K562 (cell line): ENCODE measurements around the gene PTPN14. TPM values are rescaled to one million over a fixed set of nuclear protein-coding genes. Genes with fewer than 3 reads are reported as not detected.

Experiments used
- ATAC-seq: fragments of 200-7000 bp; cut with Tn5 transposase; 3 replicates; pipeline ENCODE4 v1.9.1; 2020; ENCODE audit warnings: moderate library complexity
- BruUV-seq: library from RNA; stranded (reverse); fragments of 400-500 nt; replicated peaks from 2 replicates; lab custom pipeline; 2021; lab: Mats Ljungman, UMichigan
- CTCF ChIA-PET: fragments of 300-600 bp; formaldehyde crosslinking; extraction: SDS; loops from one replicate; lab custom pipeline; 2021; ENCODE audit warnings: low intra/inter-chr PET ratio; lab: Yijun Ruan, JAX
- POLR2A ChIA-PET: fragments of 300-600, 350-650 bp; sonication (Branson Sonifier 250); formaldehyde crosslinking; extraction: SDS; loops from one replicate; lab custom pipeline; 2021; ENCODE audit warnings: antibody characterized with exemption, inconsistent platforms; lab: Yijun Ruan, JAX
- DNase-seq, 4 experiments: peaks; one replicate each; pipeline versions ENCODE4 v3.0.0 to v3.0.0-alpha.2; 2011 to 2018; ENCODE audit warnings: low spot score in 3 of 4, mixed read lengths in 3 of 4; ENCODE audit errors: extremely low read depth in 1 of 4
- FAIRE-seq: peaks from 2 replicates; lab custom pipeline; 2011; peaks lifted over from hg19 to GRCh38; lab: Jason Lieb, UNC
- H2AFZ ChIP-seq: 2 replicates; pipeline ENCODE4 v1.6.0; 2011; ENCODE audit warnings: low read depth, low read length, control low read depth, inconsistent platforms
- H3K27ac ChIP-seq: fragments of 200-600 bp; 3 replicates; pipeline ENCODE4 v1.8.0; 2011; ENCODE audit warnings: low read depth, mild to moderate bottlenecking, control low read depth, inconsistent platforms, low read length, moderate library complexity, mixed read lengths; ENCODE audit errors: extremely low read depth
- H3K27me3 ChIP-seq, 2 experiments: fragments of 300-600 bp in 1 of 2; 2 replicates in 1 of 2; 3 replicates in 1 of 2; pipeline versions ENCODE4 v1.6.0 to v1.8.0; 2011; ENCODE audit warnings: inconsistent platforms in 2 of 2, low read length in 2 of 2, mild to moderate bottlenecking in 1 of 2, mixed read lengths in 1 of 2, moderate library complexity in 1 of 2; ENCODE audit not compliant: control insufficient read depth in 2 of 2, insufficient read depth in 2 of 2
- H3K36me3 ChIP-seq: fragments of 300-600 bp; 3 replicates; pipeline ENCODE4 v1.8.0; 2011; ENCODE audit warnings: mild to moderate bottlenecking, low read length, inconsistent platforms; ENCODE audit not compliant: control insufficient read depth, insufficient read depth
- H3K4me1 ChIP-seq, 2 experiments: fragments of 200-600 bp in 1 of 2; replicated peaks in 1 of 2; 2 replicates in 1 of 2; 3 replicates in 1 of 2; pipeline versions ENCODE4 v1.5.1 to v1.8.0; 2011; ENCODE audit warnings: inconsistent platforms in 2 of 2, low read length in 2 of 2, mild to moderate bottlenecking in 1 of 2, mixed read lengths in 1 of 2, moderate library complexity in 1 of 2; ENCODE audit not compliant: control insufficient read depth in 2 of 2, insufficient read depth in 2 of 2
- H3K4me2 ChIP-seq: 2 replicates; pipeline ENCODE4 v1.6.1; 2011; ENCODE audit warnings: low read length, control low read depth, inconsistent platforms, mixed read lengths; ENCODE audit not compliant: insufficient read depth
- H3K4me3 ChIP-seq: fragments of 200-600 bp; sonication (generic), shearing (Covaris generic); 2 replicates; pipeline ENCODE4 v1.5.1; 2016; ENCODE audit warnings: control low read depth, inconsistent platforms
- H3K79me2 ChIP-seq: fragments of 200-600 bp; 3 replicates; pipeline ENCODE4 v1.8.0; 2011; ENCODE audit warnings: low read length, inconsistent platforms; ENCODE audit not compliant: control insufficient read depth, insufficient read depth
- H3K9ac ChIP-seq, 2 experiments: 2 replicates each; pipeline versions ENCODE4 v1.6.0 to v1.6.1; 2011; ENCODE audit warnings: low read depth in 2 of 2, low read length in 2 of 2, control low read depth in 1 of 2, inconsistent platforms in 1 of 2, mild to moderate bottlenecking in 1 of 2, mixed read lengths in 1 of 2; ENCODE audit not compliant: insufficient read depth in 1 of 2
- H3K9me1 ChIP-seq: one replicate; pipeline ENCODE4 v1.6.0; 2011; ENCODE audit warnings: inconsistent platforms, mild to moderate bottlenecking, low read length, moderate library complexity; ENCODE audit not compliant: control insufficient read depth, insufficient read depth
- H3K9me3 ChIP-seq: replicated peaks from 2 replicates; pipeline ENCODE4 v1.5.1; 2011; ENCODE audit warnings: low read depth, low read length, inconsistent platforms; ENCODE audit not compliant: control insufficient read depth, insufficient read depth
- H4K20me1 ChIP-seq: replicated peaks from 2 replicates; pipeline ENCODE4 v1.6.1; 2011; ENCODE audit warnings: low read length, inconsistent platforms, mixed read lengths; ENCODE audit not compliant: control insufficient read depth, insufficient read depth
- GATA2 ChIP-seq: sonication (generic); formaldehyde crosslinking; IDR thresholded peaks from 2 replicates; pipeline ENCODE4 v1.4.0; 2020; ENCODE audit warnings: mild to moderate bottlenecking, missing genetic modification reagents
- HNRNPUL1 ChIP-seq: fragments of 200-400 bp; formaldehyde crosslinking; IDR thresholded peaks from 2 replicates; pipeline ENCODE4 v1.6.1; 2017; ENCODE audit warnings: low read length
- KAT7 ChIP-seq: sonication (generic); formaldehyde crosslinking; IDR thresholded peaks from 2 replicates; pipeline ENCODE4 v1.8.0; 2022; ENCODE audit warnings: missing genetic modification reagents, mild to moderate bottlenecking, borderline replicate concordance
- MAFK ChIP-seq: IDR thresholded peaks from 2 replicates; pipeline ENCODE4 v1.6.1; 2011; ENCODE audit warnings: low read length, improper control_type of control experiment
- MCM2 ChIP-seq: fragments of 450-650 bp; IDR thresholded peaks from 2 replicates; pipeline ENCODE4 v1.6.1; 2017; ENCODE audit warnings: low read depth, mild to moderate bottlenecking
- MCM5 ChIP-seq: fragments of 450-650 bp; IDR thresholded peaks from 2 replicates; pipeline ENCODE4 v1.6.1; 2016; ENCODE audit warnings: low read depth
- NONO ChIP-seq, 2 experiments: fragments of 200-400 bp in 1 of 2; fragments of 450-650 bp in 1 of 2; formaldehyde crosslinking in 1 of 2; IDR thresholded peaks; 2 replicates each; pipeline ENCODE4 v1.6.1; 2017; ENCODE audit warnings: low read depth in 2 of 2, mild to moderate bottlenecking in 2 of 2, moderate library complexity in 2 of 2, low read length in 1 of 2
- NR2C1 ChIP-seq, 2 experiments: fragments of 450-650 bp; IDR thresholded peaks; 2 replicates each; pipeline ENCODE4 v1.6.1; 2017; ENCODE audit warnings: mild to moderate bottlenecking in 2 of 2, antibody characterized with exemption in 1 of 2, inconsistent platforms in 1 of 2, missing compliant biosample characterization in 1 of 2, missing genetic modification characterization in 1 of 2
- PTBP1 ChIP-seq: fragments of 200-400 bp; formaldehyde crosslinking; IDR thresholded peaks from 2 replicates; pipeline ENCODE4 v1.6.1; 2017; ENCODE audit warnings: low read depth, low read length
- RBM15 ChIP-seq: fragments of 200-400 bp; formaldehyde crosslinking; IDR thresholded peaks from 2 replicates; pipeline ENCODE4 v1.6.1; 2018; ENCODE audit warnings: mild to moderate bottlenecking, low read length, moderate library complexity; ENCODE audit not compliant: insufficient read depth
- RHOXF2B ChIP-seq: fragments of 250-450 bp; sonication (Bioruptor Pico); conservative IDR thresholded peaks from 2 replicates; pipeline ENCODE4 v1.5.1; 2021
- SIRT6 ChIP-seq: IDR thresholded peaks from one replicate; pipeline ENCODE4 v1.6.1; 2012; ENCODE audit warnings: low read depth, mild to moderate bottlenecking, control low read depth, inconsistent platforms, low read length, moderate library complexity
- XRCC5 ChIP-seq: fragments of 200-400 bp; formaldehyde crosslinking; IDR thresholded peaks from 2 replicates; pipeline ENCODE4 v1.6.1; 2017; ENCODE audit warnings: low read depth, mild to moderate bottlenecking, low read length
- ZBTB8A ChIP-seq: fragments of 450-650 bp; IDR thresholded peaks from 2 replicates; pipeline ENCODE4 v1.6.1; 2018; ENCODE audit warnings: mild to moderate bottlenecking, moderate library complexity; ENCODE audit not compliant: partially characterized antibody
- ZNF217 ChIP-seq: sonication (generic); formaldehyde crosslinking; IDR thresholded peaks from 2 replicates; pipeline ENCODE4 v1.8.0; 2022; ENCODE audit warnings: mild to moderate bottlenecking, missing genetic modification reagents
- ZNF23 ChIP-seq: fragments of 250-450 bp; sonication (Bioruptor Pico); IDR thresholded peaks from 2 replicates; pipeline ENCODE4 v1.4.0; 2020; ENCODE audit warnings: mild to moderate bottlenecking
- ZNF431 ChIP-seq: sonication (generic); formaldehyde crosslinking; IDR thresholded peaks from 2 replicates; pipeline ENCODE4 v1.8.0; 2022; ENCODE audit warnings: mild to moderate bottlenecking, missing genetic modification reagents
- WGBS: fragments of 100-300 bp; shearing (Covaris generic); methylation state at CpG from one replicate; pipeline ENCODE4 v1.1.6; 2016; ENCODE audit warnings: low coverage, mixed read lengths; ENCODE audit not compliant: insufficient coverage; ENCODE audit errors: missing lambda C conversion rate; 5-methylcytosine and 5-hydroxymethylcytosine counted together
- in situ Hi-C: fragments of 300-500 bp; cut with MboI; formaldehyde crosslinking; loops from 4 replicates; pipeline ENCODE4 v1.15.0; 2018; ENCODE audit warnings: inconsistent platforms, mixed read lengths
- intact Hi-C: fragments of 100-400 bp; cut with micrococcal nuclease; formaldehyde crosslinking; loops from 2 replicates; pipeline ENCODE4 v1.14.2; 2022
- polyA plus RNA-seq, 8 experiments: library from polyadenylated mRNA; depleted of rRNA in 4 of 8; stranded (reverse) in 5 of 8; unstranded in 3 of 8; fragments of >200 nt; fragmentation: Nextera tagmentation in 2 of 8; fragmentation: Illumina TruSeq in 1 of 8; extraction: Ambion mirVana in 2 of 8; extraction: Trizol in 1 of 8; gene quantifications; 2 replicates each; pipeline versions ENCODE4 v1.2.1 to v1.2.3, GENCODE V29; 2011 to 2014; ENCODE audit warnings: inconsistent platforms in 1 of 8, missing spikeins in 1 of 8
- total RNA-seq, 7 experiments: library from RNA; depleted of rRNA in 6 of 7; stranded (reverse); fragments of >200 nt in 6 of 7; fragmentation: Illumina TruSeq in 2 of 7; extraction: Trizol in 2 of 7; gene quantifications; 2 replicates each; pipeline versions ENCODE4 v1.2.1 to v1.2.3, GENCODE V29; 2011 to 2021; ENCODE audit warnings: low replicate concordance in 1 of 7
- TF ChIP-seq, protein P1 (sequence below): sonication (generic); formaldehyde crosslinking; IDR thresholded peaks from 2 replicates; pipeline ENCODE4 v1.8.1; 2023; ENCODE audit warnings: mild to moderate bottlenecking, missing genetic modification reagents
- TF ChIP-seq, protein P2 (sequence below): IDR thresholded peaks from 2 replicates; pipeline ENCODE4 v1.6.1; 2011; ENCODE audit warnings: borderline replicate concordance, low read depth, mild to moderate bottlenecking, moderate library complexity, low read length; ENCODE audit not compliant: insufficient read depth, poor library complexity, severe bottlenecking

PTPN14 gene
- total and polyA plus RNA-seq, 9 of the 15 experiments (the other 6 are each of a cell fraction or from before 2014, with no cell fraction given), result 0.01 to 0.29 (median 0.04) TPM; not detected in 6

GRCh38 chr1:214476986-214477870 lies 74.2 kb downstream of the PTPN14 start:
- in situ Hi-C loops (no loop called here), intact Hi-C loops (no loop called here)
- ATAC-seq (no peak), FAIRE-seq (no peak), DNase-seq (no peak)
- H3K27ac ChIP-seq, result no peak overlapping the region
- WGBS, result 0% methylated on average over 7 of the region's 7 CpGs
- no peaks in the 10 kb centered on the region for H3K4me1 ChIP-seq
- no peaks in the 10 kb centered on the region; the same call in 1 of the 2 replicates for H4K20me1 ChIP-seq
- BruUV-seq, result no TSS peak
- no peaks in the 10 kb centered on the region for H3K27me3 ChIP-seq
- no peak overlapping the region for H3K4me3 ChIP-seq
- no peak overlapping the region for H3K9ac ChIP-seq
- H3K9me3 ChIP-seq, result no peaks in the 10 kb centered on the region
- no peak overlapping the region for H3K4me2 ChIP-seq
- no peaks in the 10 kb centered on the region for H3K79me2 ChIP-seq
- no peaks in the 10 kb centered on the region for H3K9me1 ChIP-seq
- ChIA-PET CTCF (no interaction called here), POLR2A (interaction anchor here (0.6 kb wide), 1 partner anchor 27 kb away, joined by 3 read pairs; no protein-coding TSS in a partner anchor)
- no peaks in the 10 kb centered on the region for H3K36me3 ChIP-seq
- H2AFZ ChIP-seq, result no peak overlapping the region
- TF ChIP-seq ZNF431 (CRISPR knock-in tag) (no peak), PTBP1 (no peak), ZBTB8A (no peak), GATA2 (CRISPR knock-in tag) (no peak), SIRT6 (no peak), MAFK (no peak), KAT7 (CRISPR knock-in tag) (no peak), MCM5 (no peak), HNRNPUL1 (no peak), ZNF23 (CRISPR knock-in tag) (no peak), NR2C1 (IDR thresholded peaks at IDR 0.05) (no peak), NR2C1 (tag; IDR thresholded peaks at IDR 0.05) (no peak), RHOXF2B (CRISPR knock-in tag) (no peak), RBM15 (no peak), XRCC5 (no peak), NONO (IDR thresholded peaks at IDR 0.05; ENCODE audit: low read depth in 2 of 2, low read length in 1 of 2) (no peak), ZNF217 (CRISPR knock-in tag) (no peak), MCM2 (no peak)
- TF ChIP-seq, protein P1, sequence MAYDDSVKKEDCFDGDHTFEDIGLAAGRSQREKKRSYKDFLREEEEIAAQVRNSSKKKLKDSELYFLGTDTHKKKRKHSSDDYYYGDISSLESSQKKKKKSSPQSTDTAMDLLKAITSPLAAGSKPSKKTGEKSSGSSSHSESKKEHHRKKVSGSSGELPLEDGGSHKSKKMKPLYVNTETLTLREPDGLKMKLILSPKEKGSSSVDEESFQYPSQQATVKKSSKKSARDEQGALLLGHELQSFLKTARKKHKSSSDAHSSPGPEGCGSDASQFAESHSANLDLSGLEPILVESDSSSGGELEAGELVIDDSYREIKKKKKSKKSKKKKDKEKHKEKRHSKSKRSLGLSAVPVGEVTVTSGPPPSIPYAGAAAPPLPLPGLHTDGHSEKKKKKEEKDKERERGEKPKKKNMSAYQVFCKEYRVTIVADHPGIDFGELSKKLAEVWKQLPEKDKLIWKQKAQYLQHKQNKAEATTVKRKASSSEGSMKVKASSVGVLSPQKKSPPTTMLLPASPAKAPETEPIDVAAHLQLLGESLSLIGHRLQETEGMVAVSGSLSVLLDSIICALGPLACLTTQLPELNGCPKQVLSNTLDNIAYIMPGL (CRISPR knock-in tag), result no peak
- TF ChIP-seq, protein P2, sequence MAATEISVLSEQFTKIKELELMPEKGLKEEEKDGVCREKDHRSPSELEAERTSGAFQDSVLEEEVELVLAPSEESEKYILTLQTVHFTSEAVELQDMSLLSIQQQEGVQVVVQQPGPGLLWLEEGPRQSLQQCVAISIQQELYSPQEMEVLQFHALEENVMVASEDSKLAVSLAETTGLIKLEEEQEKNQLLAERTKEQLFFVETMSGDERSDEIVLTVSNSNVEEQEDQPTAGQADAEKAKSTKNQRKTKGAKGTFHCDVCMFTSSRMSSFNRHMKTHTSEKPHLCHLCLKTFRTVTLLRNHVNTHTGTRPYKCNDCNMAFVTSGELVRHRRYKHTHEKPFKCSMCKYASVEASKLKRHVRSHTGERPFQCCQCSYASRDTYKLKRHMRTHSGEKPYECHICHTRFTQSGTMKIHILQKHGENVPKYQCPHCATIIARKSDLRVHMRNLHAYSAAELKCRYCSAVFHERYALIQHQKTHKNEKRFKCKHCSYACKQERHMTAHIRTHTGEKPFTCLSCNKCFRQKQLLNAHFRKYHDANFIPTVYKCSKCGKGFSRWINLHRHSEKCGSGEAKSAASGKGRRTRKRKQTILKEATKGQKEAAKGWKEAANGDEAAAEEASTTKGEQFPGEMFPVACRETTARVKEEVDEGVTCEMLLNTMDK, result no peak
